Colonic mucosa (tissue), 4 donors: Measurements from ENCODE around the gene TOM1. TPM values are rescaled to one million over a fixed set of nuclear protein-coding genes. Genes with fewer than 3 reads are reported as not detected.
A peak's percentile ranks its signal among the peaks of the same experiment; 100 is the strongest.

ENCODE experiments used
- DNase-seq: peaks from one replicate; pipeline ENCODE4 v3.0.0-alpha.2; 2020
- H3K27ac ChIP-seq: fragments of 200-600 bp; one replicate; pipeline ENCODE4 v1.8.0; 2021
- H3K27me3 ChIP-seq: fragments of 200-600 bp; one replicate; pipeline ENCODE4 v1.8.0; 2021
- H3K36me3 ChIP-seq: fragments of 200-600 bp; one replicate; pipeline ENCODE4 v1.8.0; 2021
- H3K4me1 ChIP-seq: fragments of 200-600 bp; one replicate; pipeline ENCODE4 v1.8.0; 2021; ENCODE audit warnings: mild to moderate bottlenecking
- H3K4me3 ChIP-seq: fragments of 200-600 bp; one replicate; pipeline ENCODE4 v1.8.0; 2021
- H3K9ac ChIP-seq, 2 donors: one replicate each; pipeline ENCODE4 v1.7.0; 2013; ENCODE audit warnings: control low read depth in 2 of 2, low read depth in 2 of 2, low read length in 2 of 2
- H3K9me3 ChIP-seq: fragments of 200-600 bp; one replicate; pipeline ENCODE4 v1.8.0; 2021
- CTCF ChIP-seq: fragments of 200-600 bp; IDR thresholded peaks from one replicate; pipeline ENCODE4 v1.8.0; 2022; ENCODE audit warnings: antibody characterized with exemption, mild to moderate bottlenecking
- intact Hi-C: fragments of 100-400 bp; cut with DNase I; formaldehyde crosslinking; loops from one replicate; pipeline ENCODE4 v1.14.1; 2022
- total RNA-seq, 2 donors: library from RNA; stranded (reverse); fragmentation: NEBNext Ultra II Directional in 1 of 2; extraction: Animal tissue kit (Norgen Biotek cat#: 25700) in 1 of 2; gene quantifications; one replicate each; pipeline ENCODE4 v1.2.1, GENCODE V29; 2021
- donor health status: healthy.
- donor health status: DM: no; HTN: no; CAD: no.
- donor health status: DM: no; HTN: no; CAD: no.

The TOM1 gene
- total RNA-seq, 2 donors from 2014 or later = 43.0 to 60.3 TPM

DNA sequence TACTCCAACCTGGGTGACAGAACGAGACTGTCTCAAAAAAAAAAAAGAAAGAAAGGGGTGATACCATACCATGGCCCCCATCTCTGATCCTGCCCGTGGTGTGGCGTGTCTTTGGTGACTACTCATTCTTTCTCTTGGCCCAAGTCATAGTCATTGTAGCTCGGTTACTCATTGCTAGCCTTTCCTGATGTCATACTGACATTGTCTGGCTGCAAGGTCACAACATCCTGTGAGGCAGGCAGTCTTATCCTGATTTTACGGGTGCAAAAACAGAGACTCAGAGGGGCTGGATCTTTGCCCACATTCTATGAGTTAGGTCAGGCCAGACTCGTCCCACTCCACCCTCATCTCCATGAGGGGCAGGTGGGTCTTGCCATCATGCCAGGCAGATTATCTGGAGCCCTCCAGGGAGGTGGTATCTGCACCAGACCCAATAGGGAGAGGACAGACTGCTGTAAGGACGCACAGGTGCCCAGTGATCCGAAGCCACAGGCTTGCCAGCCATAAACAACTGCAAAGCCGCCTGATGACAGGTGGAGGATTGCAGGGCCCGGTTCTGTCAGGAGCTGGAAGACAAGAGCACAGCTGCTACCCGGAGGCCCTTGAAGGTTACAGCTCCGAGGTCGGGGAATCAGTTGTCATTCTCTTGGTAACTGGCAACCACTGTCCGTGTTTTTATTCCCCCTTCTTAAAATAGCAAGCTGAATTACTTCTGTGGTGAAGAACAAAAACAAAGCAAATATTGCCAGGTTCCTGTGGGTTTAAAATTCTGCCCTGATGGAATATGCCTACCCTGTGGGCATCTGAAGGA lies 13.8 kb downstream of the TOM1 start:
- Histone ChIP-seq H3K36me3 (no peaks in the 10 kb centered on the region), H3K4me3 (no peak overlapping the region), H3K4me1 (peaks cover 39% of the 10 kb centered on the region), H3K9ac (no peak overlapping the region), H3K9me3 (no peaks in the 10 kb centered on the region), H3K27ac (peak overlapping the region; percentile 49), H3K27me3 (no peaks in the 10 kb centered on the region)
- DNase-seq = no peak
- intact Hi-C loops = no loop called here
- no peak for TF ChIP-seq CTCF

GRCh38 chr22:35314161-35314942 lies 14.7 kb downstream of the TOM1 start:
- Histone ChIP-seq H3K9me3 (no peaks in the 10 kb centered on the region), H3K4me1 (peaks cover 39% of the 10 kb centered on the region), H3K4me3 (no peak overlapping the region), H3K9ac (no peak overlapping the region), H3K27me3 (no peaks in the 10 kb centered on the region), H3K27ac (peak overlapping the region; percentile 33), H3K36me3 (no peaks in the 10 kb centered on the region)
- peak; percentile 73 for DNase-seq
- intact Hi-C loops = no loop called here
- no peak for TF ChIP-seq CTCF

DNA sequence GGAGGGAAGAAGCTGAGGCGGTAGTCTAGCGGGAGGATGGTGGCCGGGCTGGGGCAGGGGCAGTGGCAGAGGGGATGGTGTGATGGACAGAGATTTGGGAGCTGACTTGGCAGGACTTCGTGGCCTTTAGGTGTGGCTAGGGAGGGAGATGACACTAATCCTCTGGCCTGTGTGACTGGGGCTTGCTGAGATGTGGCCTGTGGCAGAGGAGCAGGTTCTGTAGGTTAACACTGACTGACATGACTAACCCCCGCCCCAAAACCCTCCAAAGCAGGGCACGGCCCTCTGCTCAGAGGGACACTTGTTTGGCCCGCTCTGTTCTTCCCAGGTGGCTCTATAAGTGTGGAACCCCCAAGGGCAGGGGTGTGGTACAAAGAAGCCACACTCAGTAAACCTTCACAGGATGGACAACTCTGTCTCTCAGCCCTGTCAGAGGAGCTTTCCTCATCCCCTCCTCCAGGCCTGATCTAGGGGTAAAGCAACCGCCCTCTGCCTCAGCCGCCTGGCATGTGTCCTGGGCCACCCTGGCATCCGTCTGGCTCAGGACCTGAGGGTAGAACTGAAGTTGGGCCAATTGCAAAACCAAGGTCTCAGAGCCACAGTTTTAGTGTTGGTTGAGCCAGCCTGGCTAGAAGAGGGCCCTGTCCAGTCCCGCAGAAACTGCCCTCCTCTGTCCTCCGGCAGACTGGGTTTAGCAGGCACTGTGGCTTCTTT lies 15.6 kb downstream of the TOM1 start:
- peaks cover 34% of the 10 kb centered on the region for H3K4me1 ChIP-seq
- TF ChIP-seq CTCF = no peak
- no peaks in the 10 kb centered on the region for H3K9me3 ChIP-seq
- no peak for DNase-seq
- H3K36me3 ChIP-seq = no peaks in the 10 kb centered on the region
- intact Hi-C loops = no loop called here
- no peak overlapping the region for H3K4me3 ChIP-seq
- no peaks in the 10 kb centered on the region for H3K27me3 ChIP-seq
- peak overlapping the region; percentile 33 for H3K27ac ChIP-seq
- no peak overlapping the region for H3K9ac ChIP-seq

- no peak overlapping the region for H3K4me3 ChIP-seq
- H3K9me3 ChIP-seq = no peaks in the 10 kb centered on the region
- intact Hi-C loops = no loop called here
- no peak for TF ChIP-seq CTCF
- no peaks in the 10 kb centered on the region for H3K36me3 ChIP-seq
- peaks cover 27% of the 10 kb centered on the region for H3K4me1 ChIP-seq
- DNase-seq = no peak
- H3K27ac ChIP-seq = no peak overlapping the region
- H3K27me3 ChIP-seq = no peaks in the 10 kb centered on the region
- no peak overlapping the region for H3K9ac ChIP-seq
These were observed 16.4 kb downstream of the TOM1 start for GRCh38 chr22:35315855-35316745.
